Tibial nerve (tissue), 4 donors: ENCODE data around the gene WBP4. TPM values are rescaled to one million over a fixed set of nuclear protein-coding genes. Genes with fewer than 3 reads are reported as not detected.

Experiments used
- DNase-seq, 2 donors: peaks; one replicate each; pipeline ENCODE4 v3.0.0-alpha.2; 2019; ENCODE audit warnings: low spot score in 2 of 2
- H3K27ac ChIP-seq, 4 donors: fragments of 200-600 bp; sonication (generic) in 3 of 4; one replicate each; pipeline ENCODE4 v1.5.1; 2017 to 2019; ENCODE audit warnings: mild to moderate bottlenecking in 1 of 4
- H3K27me3 ChIP-seq, 2 donors: fragments of 200-600 bp; sonication (generic) in 1 of 2; one replicate each; pipeline versions ENCODE4 v1.5.1 to v1.6.0; 2017 to 2019
- H3K36me3 ChIP-seq, 3 donors: fragments of 200-600 bp; sonication (generic); one replicate each; pipeline ENCODE4 v1.5.1; 2018 to 2019
- H3K4me1 ChIP-seq, 4 donors: fragments of 200-600 bp; sonication (generic) in 3 of 4; one replicate each; pipeline ENCODE4 v1.5.1; 2017 to 2019
- H3K4me3 ChIP-seq, 4 donors: fragments of 200-600 bp; sonication (generic) in 3 of 4; one replicate each; pipeline ENCODE4 v1.5.1; 2017 to 2019; ENCODE audit warnings: mild to moderate bottlenecking in 1 of 4, moderate library complexity in 1 of 4
- H3K9me3 ChIP-seq, 4 donors: fragments of 200-600 bp; sonication (generic) in 3 of 4; one replicate each; pipeline ENCODE4 v1.5.1; 2017 to 2019
- EP300 ChIP-seq, 2 donors: sonication (generic); formaldehyde crosslinking; IDR thresholded peaks; one replicate each; pipeline ENCODE4 v1.6.1; 2017; ENCODE audit warnings: antibody characterized with exemption in 2 of 2, mild to moderate bottlenecking in 1 of 2
- POLR2A ChIP-seq, 2 donors: fragments of 450-650 bp; IDR thresholded peaks; one replicate each; pipeline ENCODE4 v1.6.1; 2017; ENCODE audit warnings: antibody characterized with exemption in 2 of 2, mild to moderate bottlenecking in 2 of 2, moderate library complexity in 2 of 2
- WGBS, 2 donors: methylation state at CpG; one replicate each; pipeline ENCODE4 v1.1.5; 2018; 5-methylcytosine and 5-hydroxymethylcytosine counted together
- total RNA-seq, 4 donors: library from RNA; depleted of rRNA; stranded (reverse); fragments of >200 nt; gene quantifications; one replicate each; pipeline ENCODE4 v1.1.0, GENCODE V29; 2016
- TF ChIP-seq, protein P1 (sequence below), 5 experiments: fragments of 200-600 bp in 3 of 5; fragments of 450-650 bp in 2 of 5; sonication (generic) in 3 of 5; IDR thresholded peaks; one replicate each; pipeline ENCODE4 v1.5.1; 2016 to 2019; ENCODE audit warnings: antibody characterized with exemption in 5 of 5, mild to moderate bottlenecking in 3 of 5, moderate library complexity in 2 of 5

The WBP4 gene
- total RNA-seq, 4 donors from 2014 or later, result 10.2 to 27.1 (median 15.5) TPM

- DNase-seq, result no peak
- 55 to 60% methylated on average over 2 of the region's 2 CpGs for WGBS, 2 donors
- Histone ChIP-seq H3K4me1 (peaks cover 0 to 74% (median 11%) of the 10 kb centered on the region in 4 donors), H3K27ac (peak overlapping the region in 3 of 4 donors; percentile 81 to 88 (median 83)), H3K36me3 (no peaks in the 10 kb centered on the region), H3K4me3 (peak overlapping the region in 3 of 4 donors; percentile 10 to 43 (median 31)), H3K27me3 (peaks cover 0 to 2% of the 10 kb centered on the region in 2 donors), H3K9me3 (no peaks in the 10 kb centered on the region)
- TF ChIP-seq, protein P1, sequence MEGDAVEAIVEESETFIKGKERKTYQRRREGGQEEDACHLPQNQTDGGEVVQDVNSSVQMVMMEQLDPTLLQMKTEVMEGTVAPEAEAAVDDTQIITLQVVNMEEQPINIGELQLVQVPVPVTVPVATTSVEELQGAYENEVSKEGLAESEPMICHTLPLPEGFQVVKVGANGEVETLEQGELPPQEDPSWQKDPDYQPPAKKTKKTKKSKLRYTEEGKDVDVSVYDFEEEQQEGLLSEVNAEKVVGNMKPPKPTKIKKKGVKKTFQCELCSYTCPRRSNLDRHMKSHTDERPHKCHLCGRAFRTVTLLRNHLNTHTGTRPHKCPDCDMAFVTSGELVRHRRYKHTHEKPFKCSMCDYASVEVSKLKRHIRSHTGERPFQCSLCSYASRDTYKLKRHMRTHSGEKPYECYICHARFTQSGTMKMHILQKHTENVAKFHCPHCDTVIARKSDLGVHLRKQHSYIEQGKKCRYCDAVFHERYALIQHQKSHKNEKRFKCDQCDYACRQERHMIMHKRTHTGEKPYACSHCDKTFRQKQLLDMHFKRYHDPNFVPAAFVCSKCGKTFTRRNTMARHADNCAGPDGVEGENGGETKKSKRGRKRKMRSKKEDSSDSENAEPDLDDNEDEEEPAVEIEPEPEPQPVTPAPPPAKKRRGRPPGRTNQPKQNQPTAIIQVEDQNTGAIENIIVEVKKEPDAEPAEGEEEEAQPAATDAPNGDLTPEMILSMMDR (IDR thresholded peaks at IDR 0.05), result no peak
- peak in 1 of 2 donors; percentile 23 for TF ChIP-seq POLR2A (IDR thresholded peaks at IDR 0.05)
- peak in 1 of 2 donors; percentile 44 for TF ChIP-seq EP300 (IDR thresholded peaks at IDR 0.05)
These were observed 44.1 kb upstream of the WBP4 start for GRCh38 chr13:41017159-41017558.

GRCh38 chr13:41017817-41018601 is 43.3 kb upstream of the WBP4 start:
- Histone ChIP-seq H3K27ac (peak overlapping the region; percentile 32 to 88 (median 82)), H3K36me3 (no peaks in the 10 kb centered on the region), H3K9me3 (no peaks in the 10 kb centered on the region), H3K4me1 (peaks cover 0 to 69% (median 11%) of the 10 kb centered on the region in 4 donors), H3K4me3 (peak overlapping the region in 3 of 4 donors; percentile 10 to 43 (median 31)), H3K27me3 (peaks cover 0 to 2% of the 10 kb centered on the region in 2 donors)
- no peak for DNase-seq
- TF ChIP-seq, protein P1 (IDR thresholded peaks at IDR 0.05), result no peak
- no peak for TF ChIP-seq POLR2A (IDR thresholded peaks at IDR 0.05)
- no peak for TF ChIP-seq EP300 (IDR thresholded peaks at IDR 0.05)
- 74 to 85% methylated on average over 3 of the region's 3 CpGs for WGBS, 2 donors

GRCh38 chr13:41018602-41018948 is 42.7 kb upstream of the WBP4 start:
- H3K27me3 ChIP-seq, result peaks cover 0 to 2% of the 10 kb centered on the region in 2 donors
- H3K4me3 ChIP-seq, result peak overlapping the region in 2 of 4 donors; percentile 31 to 43
- 72 to 84% methylated on average over 1 of the region's 1 CpG for WGBS, 2 donors
- H3K4me1 ChIP-seq, result peaks cover 0 to 69% (median 11%) of the 10 kb centered on the region in 4 donors
- no peaks in the 10 kb centered on the region for H3K36me3 ChIP-seq
- DNase-seq, result no peak
- no peak for TF ChIP-seq POLR2A (IDR thresholded peaks at IDR 0.05)
- no peak for TF ChIP-seq EP300 (IDR thresholded peaks at IDR 0.05)
- TF ChIP-seq, protein P1 (IDR thresholded peaks at IDR 0.05), result no peak
- H3K27ac ChIP-seq, result peak overlapping the region; percentile 37 to 88 (median 82)
- H3K9me3 ChIP-seq, result no peaks in the 10 kb centered on the region

DNA sequence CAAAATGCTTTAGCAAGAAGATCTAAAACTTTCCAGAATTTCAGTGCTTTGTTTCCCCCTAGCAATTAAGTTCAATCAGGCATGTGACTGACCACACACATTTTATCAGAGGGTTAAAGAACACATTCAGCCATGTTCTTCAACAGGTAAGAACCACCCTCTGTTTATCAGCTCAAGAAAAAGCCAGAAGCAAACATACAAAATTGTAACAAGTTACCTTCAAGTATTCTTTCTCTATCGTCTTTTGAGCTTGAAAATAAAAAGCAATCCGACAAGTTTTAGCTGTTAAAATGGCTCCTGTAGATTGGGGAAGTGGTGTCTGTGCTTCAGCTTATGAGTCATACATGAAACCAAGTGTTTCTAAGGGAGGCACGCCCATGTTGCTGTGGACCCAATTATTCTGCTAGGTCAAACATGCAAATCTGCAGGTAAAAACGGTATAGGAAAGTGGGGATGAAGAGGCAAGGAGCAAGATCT is 42.3 kb upstream of the WBP4 start, which contains the start of gene ELF1:
TSS of gene ELF1 (minus strand) at position 306 of the 477 bp plus-strand sequence. CDS start 37,262 bp downstream, outside the sequence.
- peaks cover 0 to 2% of the 10 kb centered on the region in 2 donors for H3K27me3 ChIP-seq
- H3K9me3 ChIP-seq, result no peaks in the 10 kb centered on the region
- DNase-seq, result peak in 1 of 2 donors; percentile 40
- TF ChIP-seq POLR2A (IDR thresholded peaks at IDR 0.05), result no peak
- peak in 1 of 2 donors; percentile 75 for TF ChIP-seq EP300 (IDR thresholded peaks at IDR 0.05)
- TF ChIP-seq, protein P1 (IDR thresholded peaks at IDR 0.05), result no peak
- no peaks in the 10 kb centered on the region for H3K36me3 ChIP-seq
- peak within 1 kb of the TSS; percentile 37 to 88 (median 82) for H3K27ac ChIP-seq
- H3K4me3 ChIP-seq, result peak within 1 kb of the TSS in 2 of 4 donors; percentile 31 to 43
- H3K4me1 ChIP-seq, result peaks cover 0 to 65% (median 11%) of the 10 kb centered on the region in 4 donors
- WGBS, 2 donors, result 35 to 64% methylated on average over 4 of the region's 4 CpGs
